Ovary (tissue), 9 donors: ENCODE data around the gene CADPS. TPM values are rescaled to one million over a fixed set of nuclear protein-coding genes. Genes with fewer than 3 reads are reported as not detected.

Source experiments
- DNase-seq, 5 donors: peaks; one replicate each; pipeline ENCODE4 v3.0.0-alpha.2; 2019 to 2020
- H3K27ac ChIP-seq, 2 donors: fragments of 200-600 bp; one replicate each; pipeline versions ENCODE4 v1.5.1 to v1.8.0; 2019 to 2022
- H3K27me3 ChIP-seq: fragments of 200-600 bp; one replicate; pipeline ENCODE4 v1.8.0; 2022
- H3K36me3 ChIP-seq: fragments of 200-600 bp; sonication (generic); one replicate; pipeline ENCODE4 v1.5.1; 2019
- H3K4me1 ChIP-seq: one replicate; pipeline ENCODE4 v1.8.1; 2013; ENCODE audit warnings: mild to moderate bottlenecking, moderate library complexity; ENCODE audit not compliant: insufficient read depth
- H3K4me3 ChIP-seq: fragments of 200-600 bp; sonication (generic); one replicate; pipeline ENCODE4 v1.5.1; 2017
- H3K9me3 ChIP-seq, 2 donors: fragments of 200-600 bp in 1 of 2; sonication (generic) in 1 of 2; one replicate each; pipeline versions ENCODE4 v1.5.1 to v1.8.1; 2013 to 2019; ENCODE audit warnings: mild to moderate bottlenecking in 1 of 2, moderate library complexity in 1 of 2
- EP300 ChIP-seq: sonication (generic); formaldehyde crosslinking; IDR thresholded peaks from one replicate; pipeline ENCODE4 v1.6.1; 2017; ENCODE audit warnings: antibody characterized with exemption
- POLR2A ChIP-seq: fragments of 450-650 bp; IDR thresholded peaks from one replicate; pipeline ENCODE4 v1.6.1; 2017; ENCODE audit warnings: antibody characterized with exemption, mild to moderate bottlenecking, moderate library complexity
- WGBS, 3 donors: extraction: QIAGEN DNeasy Blood & Tissue Kit in 1 of 3; methylation state at CpG; one replicate each; pipeline versions ENCODE4 v1.1.5 to v1.1.7; 2013 to 2017; 5-methylcytosine and 5-hydroxymethylcytosine counted together
- intact Hi-C, 4 donors: fragments of 100-400 bp; cut with DNase I; formaldehyde crosslinking; loops; one replicate each; pipeline versions ENCODE4 v1.11.0 to v1.15.1; 2022 to 2023
- polyA plus RNA-seq, 2 donors: library from polyadenylated mRNA; stranded (reverse); fragments of 200-250 nt in 1 of 2; fragments of 350-450 nt in 1 of 2; fragmentation: Illumina TruSeq in 1 of 2; extraction: RNeasy Lipid Tissue Mini Kit (QIAGEN cat#74804) in 1 of 2; gene quantifications; one replicate each; pipeline ENCODE4 v1.2.3, GENCODE V29; 2013 to 2014
- total RNA-seq, 7 donors: library from RNA; depleted of rRNA in 2 of 7; stranded (reverse); fragments of >200 nt in 2 of 7; fragmentation: NEBNext Ultra II Directional in 3 of 7; extraction: Animal tissue kit (Norgen Biotek cat#: 25700) in 3 of 7; gene quantifications; one replicate each; pipeline versions ENCODE4 v1.1.0 to v1.2.4, GENCODE V29; 2016 to 2023
- TF ChIP-seq, protein P1 (sequence below), 3 donors: fragments of 450-650 bp in 2 of 3; fragments of 200-600 bp in 1 of 3; IDR thresholded peaks; one replicate each; pipeline versions ENCODE4 v1.5.1 to v1.8.0; 2016 to 2022; ENCODE audit warnings: antibody characterized with exemption in 3 of 3, mild to moderate bottlenecking in 1 of 3
- donor health status: DM: no; HTN: no; CAD: no; lungs with moderate emphysema.
- donor health status: DM: no; HTN: no; CAD: no.
- donor health status: Bipolar disorder and iron deficiency.
- donor health status: DM: yes; HTN: yes; CAD: no.
- donor health status: DM: no; HTN: no; CAD: no.
- donor health status: DM: yes; HTN: yes; CAD: no.

Gene CADPS
- total and polyA plus RNA-seq, 9 donors: 0.90 to 6.8 (median 2.8) TPM

DNA sequence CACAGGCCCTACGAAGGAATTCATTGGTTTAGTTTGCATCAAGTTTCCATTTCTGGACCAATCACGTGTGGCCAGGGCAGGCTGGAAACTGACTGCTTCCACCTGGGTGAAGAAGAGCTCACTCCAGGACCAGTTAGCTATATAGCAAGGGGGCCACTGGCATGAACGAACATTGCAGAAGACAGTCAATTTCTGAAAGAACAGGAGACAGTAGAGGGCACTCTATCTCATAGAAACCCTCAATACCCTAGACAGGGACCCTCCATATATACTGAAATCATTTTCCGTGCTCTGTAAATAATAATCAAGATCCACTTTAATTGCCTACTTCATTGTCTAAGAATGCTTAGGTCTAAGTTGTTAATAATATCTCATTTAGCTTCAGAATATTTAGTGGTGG, 215.6 kb downstream of the CADPS start:
- Histone ChIP-seq H3K27me3 (no peaks in the 10 kb centered on the region), H3K9me3 (no peaks in the 10 kb centered on the region), H3K4me3 (no peak overlapping the region), H3K4me1 (peaks cover 12% of the 10 kb centered on the region), H3K27ac (no peak overlapping the region), H3K36me3 (no peaks in the 10 kb centered on the region)
- intact Hi-C loops: no loop called here
- WGBS, 3 donors: 80 to 85% (median 81%) methylated on average over 4 of the region's 4 CpGs
- no peak for DNase-seq
- TF ChIP-seq, protein P1, sequence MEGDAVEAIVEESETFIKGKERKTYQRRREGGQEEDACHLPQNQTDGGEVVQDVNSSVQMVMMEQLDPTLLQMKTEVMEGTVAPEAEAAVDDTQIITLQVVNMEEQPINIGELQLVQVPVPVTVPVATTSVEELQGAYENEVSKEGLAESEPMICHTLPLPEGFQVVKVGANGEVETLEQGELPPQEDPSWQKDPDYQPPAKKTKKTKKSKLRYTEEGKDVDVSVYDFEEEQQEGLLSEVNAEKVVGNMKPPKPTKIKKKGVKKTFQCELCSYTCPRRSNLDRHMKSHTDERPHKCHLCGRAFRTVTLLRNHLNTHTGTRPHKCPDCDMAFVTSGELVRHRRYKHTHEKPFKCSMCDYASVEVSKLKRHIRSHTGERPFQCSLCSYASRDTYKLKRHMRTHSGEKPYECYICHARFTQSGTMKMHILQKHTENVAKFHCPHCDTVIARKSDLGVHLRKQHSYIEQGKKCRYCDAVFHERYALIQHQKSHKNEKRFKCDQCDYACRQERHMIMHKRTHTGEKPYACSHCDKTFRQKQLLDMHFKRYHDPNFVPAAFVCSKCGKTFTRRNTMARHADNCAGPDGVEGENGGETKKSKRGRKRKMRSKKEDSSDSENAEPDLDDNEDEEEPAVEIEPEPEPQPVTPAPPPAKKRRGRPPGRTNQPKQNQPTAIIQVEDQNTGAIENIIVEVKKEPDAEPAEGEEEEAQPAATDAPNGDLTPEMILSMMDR (IDR thresholded peaks at IDR 0.05): no peak
- TF ChIP-seq POLR2A (no peak), EP300 (no peak)

DNA sequence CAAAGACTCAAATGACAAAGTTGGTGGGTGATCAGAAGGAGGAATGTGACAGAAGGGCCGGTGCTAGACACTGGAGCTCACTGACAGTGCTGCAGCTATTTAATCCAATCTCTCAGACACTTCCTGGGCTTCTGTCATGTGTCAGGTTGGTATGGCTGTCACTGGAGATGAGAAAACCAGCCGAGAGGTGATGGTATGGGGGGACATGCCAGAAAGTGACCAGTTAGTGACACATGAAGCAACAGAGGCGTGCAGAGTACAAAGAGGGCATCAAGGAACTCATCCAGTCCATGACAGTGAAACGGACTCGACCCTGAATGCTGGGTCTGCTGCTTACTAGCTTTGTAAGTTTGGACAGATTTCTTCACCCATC, 219.5 kb downstream of the CADPS start:
- intact Hi-C loops: no loop called here
- Histone ChIP-seq H3K9me3 (no peaks in the 10 kb centered on the region), H3K27me3 (no peaks in the 10 kb centered on the region), H3K4me3 (no peak overlapping the region), H3K27ac (peak overlapping the region in 1 of 2 donors; percentile 49), H3K4me1 (peaks cover 18% of the 10 kb centered on the region), H3K36me3 (no peaks in the 10 kb centered on the region)
- 24 to 51% (median 30%) methylated on average over 5 of the region's 5 CpGs for WGBS, 3 donors
- DNase-seq: no peak
- TF ChIP-seq, protein P1 (IDR thresholded peaks at IDR 0.05): no peak
- TF ChIP-seq EP300 (no peak), POLR2A (no peak)

DNA sequence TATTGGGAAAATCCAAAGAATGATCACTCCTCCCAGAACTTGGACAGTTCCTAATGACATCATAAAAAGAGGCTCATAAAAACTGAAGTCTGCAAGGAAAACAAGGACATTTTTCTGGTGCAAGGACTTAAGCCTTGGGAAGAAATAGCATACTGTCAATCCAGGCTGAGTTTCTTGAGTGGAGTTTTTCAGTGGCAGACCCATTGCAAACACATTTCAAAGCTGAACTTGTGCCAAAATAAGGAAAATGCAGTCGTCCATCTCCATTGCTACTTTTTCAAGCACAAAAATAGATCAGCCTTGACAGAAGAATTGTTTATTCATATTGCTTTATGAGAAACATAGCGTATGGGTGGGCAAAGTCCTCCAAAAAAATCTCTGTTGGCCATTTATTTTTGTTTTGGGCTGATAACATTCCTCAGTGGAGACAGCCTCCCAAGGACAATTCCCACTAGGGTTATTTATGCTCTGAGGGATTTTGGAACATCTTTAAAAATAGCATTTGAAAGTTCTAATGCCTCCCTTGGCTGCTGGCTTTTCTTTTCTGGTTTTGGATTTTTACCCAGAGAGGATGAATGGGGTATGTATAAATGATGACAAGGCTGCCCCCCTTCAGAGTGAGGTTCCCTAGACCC, 220.0 kb downstream of the CADPS start:
- no peaks in the 10 kb centered on the region for H3K27me3 ChIP-seq
- H3K36me3 ChIP-seq: no peaks in the 10 kb centered on the region
- no peak for DNase-seq
- 2 to 6% (median 4%) methylated on average over 2 of the region's 2 CpGs for WGBS, 3 donors
- no peaks in the 10 kb centered on the region for H3K9me3 ChIP-seq
- peaks cover 18% of the 10 kb centered on the region for H3K4me1 ChIP-seq
- H3K27ac ChIP-seq: peak overlapping the region in 1 of 2 donors; percentile 49
- TF ChIP-seq EP300 (no peak), POLR2A (no peak)
- TF ChIP-seq, protein P1 (IDR thresholded peaks at IDR 0.05): no peak
- no peak overlapping the region for H3K4me3 ChIP-seq
- intact Hi-C loops: no loop called here

DNA sequence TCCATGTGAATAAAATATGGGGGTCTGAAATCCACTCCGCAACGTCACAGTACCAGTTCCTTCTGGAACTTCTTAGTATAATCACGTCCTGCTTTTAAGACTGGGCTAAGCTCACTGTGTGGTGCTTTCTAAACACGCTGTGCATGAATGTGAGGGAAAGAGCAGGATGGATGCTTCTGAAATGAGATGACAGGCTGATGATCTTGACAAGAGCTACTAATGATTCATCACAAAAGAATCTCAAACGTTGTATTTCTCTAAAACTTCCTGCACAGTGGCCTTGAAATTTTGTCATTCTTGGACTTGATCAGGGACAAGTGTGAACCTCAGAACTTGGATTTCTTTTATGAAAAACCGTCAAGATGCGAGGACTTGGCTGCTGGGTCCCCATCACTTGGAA, 221.4 kb downstream of the CADPS start:
- intact Hi-C loops: no loop called here
- WGBS, 3 donors: 63 to 71% (median 66%) methylated on average over 7 of the region's 7 CpGs
- Histone ChIP-seq H3K4me1 (peaks cover 18% of the 10 kb centered on the region), H3K4me3 (no peak overlapping the region), H3K9me3 (no peaks in the 10 kb centered on the region), H3K36me3 (no peaks in the 10 kb centered on the region), H3K27me3 (no peaks in the 10 kb centered on the region), H3K27ac (no peak overlapping the region)
- DNase-seq: no peak
- no peak for TF ChIP-seq POLR2A
- TF ChIP-seq EP300: no peak
- TF ChIP-seq, protein P1 (IDR thresholded peaks at IDR 0.05): no peak
